Muscle of back (tissue), 13 donors: ENCODE data around the gene OR8B12. TPM values are rescaled to one million over a fixed set of nuclear protein-coding genes. Genes with fewer than 3 reads are reported as not detected.

Source experiments
- DNase-seq, 3 donors: peaks; one replicate each; pipeline versions ENCODE4 v3.0.0 to v3.0.0-alpha.2; 2013
- long read RNA-seq, 9 donors: transcript quantifications; one replicate each; lab custom pipeline, GENCODE V29; 2026
- polyA plus RNA-seq, 10 donors: library from polyadenylated mRNA; unstranded; fragments of 120-200 nt; gene quantifications; one replicate each; pipeline ENCODE4 v1.2.1, GENCODE V29; 2013; ENCODE audit not compliant: insufficient read length in 10 of 10

Gene OR8B12, protein sequence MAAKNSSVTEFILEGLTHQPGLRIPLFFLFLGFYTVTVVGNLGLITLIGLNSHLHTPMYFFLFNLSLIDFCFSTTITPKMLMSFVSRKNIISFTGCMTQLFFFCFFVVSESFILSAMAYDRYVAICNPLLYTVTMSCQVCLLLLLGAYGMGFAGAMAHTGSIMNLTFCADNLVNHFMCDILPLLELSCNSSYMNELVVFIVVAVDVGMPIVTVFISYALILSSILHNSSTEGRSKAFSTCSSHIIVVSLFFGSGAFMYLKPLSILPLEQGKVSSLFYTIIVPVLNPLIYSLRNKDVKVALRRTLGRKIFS
- polyA plus RNA-seq, result not detected
- long read RNA-seq, donor 1, result 0 reads
- long read RNA-seq, donor 2, result 0 reads
- long read RNA-seq, donor 3, result 0 reads
- long read RNA-seq, donor 4, result 0 reads
- long read RNA-seq, donor 5, result 0 reads
- long read RNA-seq, donor 6, result 0 reads
- long read RNA-seq, donor 7, result 0 reads
- long read RNA-seq, donor 8, result 0 reads
- long read RNA-seq, donor 9, result 0 reads

DNA sequence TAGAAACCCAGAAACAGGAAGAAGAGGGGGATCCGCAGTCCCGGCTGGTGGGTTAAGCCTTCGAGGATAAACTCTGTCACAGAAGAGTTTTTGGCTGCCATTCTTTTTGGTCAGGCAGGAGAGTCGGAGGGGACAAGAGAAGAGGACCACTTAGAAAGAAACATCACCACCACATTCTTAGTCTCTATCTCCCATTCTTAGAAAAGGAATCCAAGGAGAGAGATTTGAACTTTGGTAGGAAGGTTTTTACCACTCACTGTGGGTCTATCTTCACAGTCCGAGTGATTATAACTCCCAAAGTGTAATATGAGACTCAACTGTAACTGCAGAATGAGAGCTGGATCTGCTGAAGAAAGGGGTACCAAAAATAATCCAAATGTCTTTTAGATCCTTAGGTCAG, at the start of gene OR8B12:
Gene OR8B12, minus strand, starts transcription at position 101 of the 400 bp plus-strand sequence. Its CDS starts 0 bp downstream, at position 101.
- no peak for DNase-seq

DNA sequence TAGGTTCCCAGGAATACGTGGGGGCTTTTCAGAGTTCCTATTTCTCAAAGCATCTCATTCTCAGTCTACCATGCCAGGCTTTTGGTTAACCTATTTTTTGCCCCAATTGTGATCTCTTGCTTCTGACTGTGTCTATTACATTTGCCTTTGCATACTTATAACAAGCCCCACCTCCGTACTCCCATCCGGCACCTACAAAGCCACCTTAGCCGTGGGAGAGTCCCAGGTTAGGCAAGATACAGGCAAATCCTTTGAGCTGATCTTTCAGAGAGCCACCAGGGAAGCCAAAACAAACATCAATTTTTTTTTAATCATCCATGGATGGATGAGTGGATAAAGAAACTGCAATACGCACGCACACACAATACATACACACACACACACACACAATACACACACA, 49.2 kb upstream of the OR8B12 start:
- no peak for DNase-seq

DNA sequence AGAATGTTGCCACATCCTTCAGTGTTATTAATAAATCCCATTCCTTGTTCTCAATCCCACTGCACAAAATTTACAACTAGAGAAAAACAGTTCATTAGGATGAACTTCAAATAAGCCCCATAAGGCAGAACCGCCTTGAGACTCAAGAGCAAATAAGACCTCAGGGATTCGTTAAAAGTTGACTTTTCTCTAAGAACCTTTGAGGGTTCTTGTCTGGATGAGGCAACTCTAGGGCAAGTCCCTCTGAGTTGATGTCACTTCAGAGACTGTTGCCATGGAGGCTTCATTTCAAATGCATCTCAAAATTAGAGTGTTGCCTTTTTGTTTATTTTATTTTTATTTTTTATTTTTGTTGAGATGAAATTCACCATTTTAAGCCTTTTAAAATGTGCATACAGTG, 48.0 kb upstream of the OR8B12 start:
- no peak for DNase-seq

DNA sequence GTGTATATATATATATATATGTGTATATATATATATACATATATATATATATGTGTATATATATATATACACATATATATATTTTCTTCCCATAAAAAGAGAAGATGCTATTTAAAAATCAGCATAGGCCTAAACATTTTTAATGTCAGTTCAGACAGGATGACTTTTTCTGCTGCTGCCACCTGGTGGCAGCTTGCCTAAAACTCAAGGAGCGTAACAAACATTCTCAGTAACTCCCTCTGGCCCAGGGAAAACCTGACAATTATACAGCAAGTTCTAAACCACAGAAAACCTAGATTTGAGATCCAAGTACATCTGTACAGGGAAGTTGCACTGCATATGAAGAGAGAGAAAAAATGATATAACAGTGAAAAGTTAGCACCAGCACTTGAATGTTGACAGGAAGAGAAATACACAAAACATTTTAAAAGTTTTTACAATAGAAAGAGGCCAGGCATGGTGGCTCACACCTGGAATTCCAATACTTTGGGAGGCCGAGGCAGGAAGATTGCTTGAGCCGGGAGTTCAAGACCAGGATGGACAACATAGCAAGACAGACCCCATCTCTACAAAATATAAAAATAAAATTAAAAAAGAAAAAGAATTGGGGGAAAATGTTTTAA, 42.9 kb upstream of the OR8B12 start:
- peak; percentile 54 to 78 (median 75) for DNase-seq

DNA sequence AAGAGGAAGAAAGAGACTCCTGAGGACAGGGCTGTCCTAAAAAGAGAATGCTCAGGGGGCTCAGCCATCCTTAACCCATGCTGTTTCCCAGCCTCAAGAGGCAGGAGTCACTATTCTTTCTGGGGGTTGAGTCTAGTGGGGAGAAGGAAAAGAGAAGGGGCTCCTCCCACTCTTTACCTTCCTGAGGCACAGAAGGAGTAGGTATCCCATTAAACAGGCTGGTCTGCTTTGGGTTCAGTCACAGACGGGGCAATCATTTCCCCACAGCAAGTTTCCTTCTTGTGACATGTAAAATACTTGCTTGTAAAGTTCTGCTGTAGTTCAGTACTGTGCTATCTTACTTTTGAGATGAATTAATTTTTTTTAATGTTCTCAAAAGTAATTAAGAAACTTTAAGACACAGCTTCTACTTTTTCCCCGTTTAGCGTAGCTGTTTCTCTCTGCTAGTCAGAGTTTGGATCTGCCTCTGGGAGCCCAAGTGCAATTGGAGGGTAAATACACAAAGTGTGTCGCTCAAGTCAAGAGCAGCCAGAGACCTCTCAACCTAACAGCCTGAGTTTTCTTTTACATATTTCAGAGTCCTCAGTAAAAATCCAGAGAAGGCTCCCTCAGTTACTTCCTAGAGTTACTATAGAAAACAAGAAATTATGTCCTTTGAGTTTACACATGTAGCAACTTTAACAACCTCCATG, 41.4 kb upstream of the OR8B12 start:
- DNase-seq, result no peak

DNA sequence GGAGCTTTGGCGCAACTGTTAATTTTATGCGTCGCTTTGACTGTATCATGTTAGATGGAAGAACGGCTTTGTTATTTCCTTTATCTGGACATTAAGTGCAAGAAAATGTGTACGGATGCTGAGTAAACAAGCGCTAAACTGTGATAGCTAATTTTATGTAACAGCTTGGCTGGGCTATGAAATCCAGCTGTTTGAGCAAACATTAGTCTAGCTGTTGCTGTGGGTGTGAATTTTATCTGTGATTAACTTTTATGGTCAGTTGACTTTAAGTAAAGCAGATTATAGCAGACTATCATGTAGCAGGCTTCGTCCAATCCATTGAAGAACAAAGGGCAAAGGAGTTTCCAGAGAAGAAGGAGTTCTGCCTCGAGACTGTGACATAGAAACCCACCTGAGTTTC, 40.3 kb upstream of the OR8B12 start:
- no peak for DNase-seq

DNA sequence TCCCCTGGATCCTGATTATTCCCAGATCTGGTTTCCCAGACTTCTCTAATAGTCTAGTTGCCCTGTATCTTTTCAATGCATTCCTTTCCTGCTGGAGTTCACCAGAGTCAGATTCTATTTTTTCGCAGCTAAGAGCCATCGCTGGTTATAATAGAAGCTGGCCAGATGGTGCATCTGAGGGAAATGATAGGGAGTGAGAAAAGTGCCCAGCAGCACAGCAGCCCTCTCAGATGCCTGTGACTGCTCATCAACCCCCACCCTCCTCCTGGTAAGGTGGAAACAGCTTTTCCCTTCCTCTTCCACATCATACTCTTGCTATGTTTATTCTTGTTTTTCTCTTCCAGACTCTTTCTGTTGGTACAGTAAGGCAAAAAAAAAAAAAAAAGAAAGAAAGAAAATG, 39.1 kb upstream of the OR8B12 start:
- DNase-seq, result no peak

DNA sequence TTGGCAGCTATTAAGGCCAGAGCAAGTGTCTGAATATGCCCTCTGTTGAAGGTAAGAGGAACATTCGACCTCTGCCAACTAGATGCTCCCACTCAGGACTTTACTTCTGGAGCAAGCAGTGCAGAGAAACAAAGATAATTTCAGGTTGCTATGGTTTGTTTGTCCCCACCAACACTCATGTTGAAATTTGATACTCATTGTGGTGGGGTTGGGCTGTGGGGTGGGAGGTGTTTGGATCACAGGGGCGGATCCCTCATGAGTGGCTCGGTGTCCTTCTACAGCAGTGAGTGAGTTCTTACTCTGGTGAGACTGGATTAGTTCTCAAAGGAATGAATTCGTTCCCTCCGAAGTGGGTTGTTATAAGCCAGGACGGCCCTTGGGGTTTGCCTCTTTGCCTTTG, 38.4 kb upstream of the OR8B12 start:
- DNase-seq, result no peak

DNA sequence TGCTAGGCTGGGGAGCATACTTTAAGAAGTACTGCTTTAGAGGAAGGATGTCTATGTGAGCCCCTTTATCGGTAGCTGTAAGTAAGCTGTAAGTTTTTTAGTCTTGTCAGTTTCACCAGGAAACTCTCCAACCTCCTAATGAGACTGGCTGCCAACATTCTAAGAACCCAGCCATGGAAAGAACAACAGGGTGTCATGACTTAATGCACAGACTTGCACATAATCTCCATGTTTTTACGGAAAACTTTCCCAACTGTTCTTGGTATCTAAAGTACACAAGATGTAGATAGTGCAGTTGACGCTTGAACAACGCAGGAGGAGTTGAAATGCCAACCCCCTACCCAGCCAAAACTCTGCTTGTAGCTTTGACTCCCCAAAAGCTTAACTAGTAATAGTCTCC, 35.3 kb upstream of the OR8B12 start:
- DNase-seq, result no peak

DNA sequence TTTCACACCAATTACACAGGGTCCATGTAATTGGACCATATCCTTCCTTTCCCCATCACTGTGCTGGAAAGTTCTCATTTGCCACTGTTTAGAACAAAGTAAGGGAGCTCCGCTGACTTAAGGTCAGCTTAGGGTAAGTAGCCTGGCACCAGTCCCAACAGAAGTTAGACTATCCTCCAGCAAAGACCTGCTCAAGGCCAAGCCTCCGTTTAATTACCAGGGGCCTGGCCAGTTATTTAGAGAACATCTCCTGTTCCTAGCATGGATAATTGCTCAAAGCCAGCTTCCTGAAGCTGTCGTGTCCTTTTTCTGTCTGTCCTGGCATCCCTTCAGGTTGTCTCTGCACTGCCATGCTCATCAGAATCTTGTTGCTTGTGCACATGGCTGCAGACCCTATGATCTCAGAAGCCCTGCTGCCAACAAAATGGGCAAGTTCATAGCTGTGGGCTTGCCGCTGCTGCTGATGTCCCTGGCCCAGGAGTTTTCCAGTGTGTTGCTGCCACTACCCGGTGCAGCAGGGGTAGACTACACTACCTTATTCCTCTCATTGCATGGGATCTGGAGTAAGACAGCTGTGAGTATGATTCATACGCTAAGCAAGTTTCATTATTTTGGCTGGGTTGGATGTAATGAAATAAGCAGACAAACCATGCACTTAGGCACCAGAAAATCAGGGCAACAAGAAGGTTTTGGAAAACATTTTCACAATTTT, 34.4 kb upstream of the OR8B12 start:
- peak in 2 of 3 donors; percentile 23 to 43 for DNase-seq

DNA sequence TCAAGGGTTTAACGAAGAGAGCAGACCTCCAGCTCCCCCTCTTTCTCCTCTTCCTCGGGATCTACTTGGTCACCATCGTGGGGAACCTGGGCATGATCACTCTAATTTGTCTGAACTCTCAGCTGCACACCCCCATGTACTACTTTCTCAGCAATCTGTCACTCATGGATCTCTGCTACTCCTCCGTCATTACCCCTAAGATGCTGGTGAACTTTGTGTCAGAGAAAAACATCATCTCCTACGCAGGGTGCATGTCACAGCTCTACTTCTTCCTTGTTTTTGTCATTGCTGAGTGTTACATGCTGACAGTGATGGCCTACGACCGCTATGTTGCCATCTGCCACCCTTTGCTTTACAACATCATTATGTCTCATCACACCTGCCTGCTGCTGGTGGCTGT, 26.7 kb upstream of the OR8B12 start:
- no peak for DNase-seq

DNA sequence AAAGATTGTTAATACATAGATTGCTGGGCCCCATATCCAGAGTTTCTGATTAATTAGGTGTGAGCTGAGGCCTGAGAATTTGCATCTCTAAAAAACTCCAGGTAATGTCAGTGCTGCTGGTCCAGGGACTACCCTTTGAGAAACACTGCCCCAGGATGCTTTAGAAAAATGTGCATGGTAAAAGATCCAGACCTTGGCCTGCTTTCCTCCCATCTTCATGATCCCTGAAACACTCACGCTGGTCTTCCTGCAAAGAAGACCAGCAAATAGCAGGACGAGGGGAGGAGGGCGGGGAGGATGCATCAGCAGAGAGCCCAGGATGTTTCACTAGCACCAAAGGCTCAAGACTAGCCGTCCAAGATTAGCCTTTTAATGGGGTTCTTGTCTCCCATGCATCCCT, 26.2 kb upstream of the OR8B12 start, which contains the start of gene OR8A1:
Gene OR8A1, plus strand, starts transcription at position 301 of the 400 bp plus-strand sequence. CDS start 123 bp downstream, outside the sequence.
- DNase-seq, result no peak

DNA sequence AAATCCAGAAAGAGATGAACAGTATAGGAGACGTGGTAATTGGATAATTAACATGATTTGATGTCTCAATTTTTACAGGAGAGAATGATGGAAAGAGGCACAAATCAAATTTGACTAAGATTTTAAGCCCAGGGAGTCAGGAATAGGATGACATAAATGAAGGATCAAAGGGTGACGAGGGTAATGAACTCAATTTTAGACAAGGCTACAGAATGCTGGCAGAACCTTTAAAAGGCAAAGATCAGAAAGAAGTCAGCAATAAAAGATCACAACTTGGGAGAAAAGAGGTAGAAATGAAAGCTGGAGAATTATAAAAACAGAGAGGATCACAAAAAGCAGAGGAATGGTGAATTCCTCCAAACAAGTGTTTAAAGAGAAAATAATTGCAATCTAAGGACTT, 13.4 kb upstream of the OR8B12 start:
- DNase-seq, result no peak

DNA sequence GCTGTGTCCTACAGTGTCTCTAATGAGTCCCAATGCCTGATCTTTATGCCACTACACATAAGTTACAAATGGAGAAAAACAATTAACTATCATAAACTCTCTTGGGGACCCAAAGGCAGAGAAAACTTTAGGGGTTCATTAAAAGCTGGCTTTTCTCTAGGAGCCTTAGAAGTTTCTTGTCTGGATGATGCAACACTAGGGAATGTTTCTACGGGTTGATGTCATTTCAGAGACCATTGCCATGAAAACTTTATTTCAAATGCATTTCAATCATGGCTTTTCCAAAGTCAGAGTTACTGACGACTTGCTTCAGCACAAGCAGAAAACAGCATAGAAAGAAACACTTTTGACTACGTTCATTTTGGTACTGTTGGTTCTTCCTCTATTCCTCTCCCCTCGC, 8.5 kb upstream of the OR8B12 start:
- no peak for DNase-seq

DNA sequence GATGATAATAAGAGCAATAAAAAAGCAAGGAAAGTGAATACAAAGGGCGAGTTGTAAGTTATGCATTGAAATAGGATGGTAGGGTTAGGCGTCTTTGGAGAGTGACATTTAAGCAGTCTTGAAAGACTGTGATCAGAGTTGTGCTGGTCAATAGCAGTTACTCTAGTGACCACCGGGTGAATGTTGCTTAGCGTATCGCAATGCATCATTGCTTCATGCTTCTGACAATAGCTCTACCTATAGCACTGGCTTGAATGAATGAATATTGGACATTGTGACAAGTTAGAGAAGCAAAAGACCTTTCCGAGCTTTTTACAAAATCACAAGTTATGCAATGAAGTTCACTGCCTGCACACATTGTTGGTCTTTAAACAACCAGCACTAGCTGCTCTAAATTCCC, 7.7 kb upstream of the OR8B12 start:
- DNase-seq, result no peak

DNA sequence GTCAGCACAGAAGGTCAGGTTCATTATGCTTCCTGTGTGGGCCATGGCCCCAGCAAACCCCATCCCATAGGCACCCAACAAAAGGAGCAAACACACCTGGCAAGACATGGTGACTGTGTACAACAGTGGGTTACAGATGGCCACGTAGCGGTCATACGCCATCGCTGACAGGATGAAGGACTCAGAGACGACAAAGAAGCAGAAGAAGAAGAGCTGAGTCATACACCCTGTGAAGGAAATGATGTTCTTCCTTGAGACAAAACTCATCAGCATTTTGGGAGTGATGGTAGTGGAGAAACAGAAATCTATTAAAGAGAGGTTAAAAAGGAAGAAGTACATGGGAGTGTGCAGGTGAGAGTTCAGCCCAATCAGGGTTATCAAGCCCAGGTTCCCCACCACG, 309 bp downstream of the OR8B12 start:
- DNase-seq, result no peak

DNA sequence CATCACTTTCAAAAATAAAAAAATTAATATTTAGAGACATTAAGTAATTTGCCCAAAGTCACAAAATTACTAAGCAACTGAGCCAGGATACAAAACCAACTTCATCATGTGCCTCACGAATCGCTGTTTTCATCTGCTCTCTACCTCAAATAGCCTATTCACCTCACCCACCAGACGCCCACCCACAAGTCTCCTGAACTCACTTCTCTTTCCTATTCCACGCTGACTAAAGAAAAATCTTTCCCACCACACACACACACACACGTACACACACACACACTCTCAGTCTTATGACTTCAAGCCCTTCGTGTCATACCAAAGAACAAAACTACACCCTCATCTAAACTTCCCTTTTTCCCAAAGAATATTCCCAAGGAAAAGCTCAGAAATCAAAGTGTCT, 2.2 kb downstream of the OR8B12 start:
- DNase-seq, result no peak

DNA sequence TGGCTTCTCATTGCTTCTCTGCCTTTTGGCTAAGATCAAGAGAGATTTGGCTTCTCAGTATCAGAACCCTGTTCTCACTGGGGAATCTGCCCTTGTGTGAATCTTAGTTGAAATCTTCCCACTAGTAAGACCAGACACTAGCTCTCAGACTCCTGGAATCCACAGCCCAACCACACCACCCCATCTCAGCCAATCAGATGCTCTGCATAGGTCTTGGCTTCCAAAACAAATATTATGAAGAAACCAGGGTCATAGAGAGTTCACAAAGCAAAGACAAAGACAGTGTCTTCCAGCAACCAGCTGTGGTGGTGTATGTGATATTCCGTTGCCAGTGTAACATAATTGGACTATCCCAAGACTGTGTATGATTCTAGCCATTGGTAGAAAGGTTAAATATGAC, 5.4 kb downstream of the OR8B12 start:
- peak in 2 of 3 donors; percentile 48 to 55 for DNase-seq

DNA sequence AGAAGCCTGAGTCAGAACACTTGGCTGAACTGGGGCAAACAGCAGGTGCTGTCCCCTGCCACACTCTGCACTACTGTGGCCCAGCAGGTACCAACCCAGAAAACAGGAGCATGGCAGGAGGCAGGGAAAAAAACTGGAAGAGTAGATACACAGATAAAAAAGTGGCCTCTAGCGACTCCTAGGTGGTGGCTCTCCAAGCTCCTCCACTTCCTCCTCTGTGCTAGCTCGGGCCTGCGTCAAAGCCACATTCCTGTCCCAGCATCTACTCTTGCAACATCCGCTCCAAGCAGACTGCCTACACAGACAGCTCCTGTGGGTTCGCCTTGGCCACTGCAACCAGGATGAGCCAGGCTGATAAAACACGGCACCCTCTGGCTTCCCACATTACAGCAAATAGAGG, 6.9 kb downstream of the OR8B12 start:
- DNase-seq, result peak in 2 of 3 donors; percentile 7 to 22

DNA sequence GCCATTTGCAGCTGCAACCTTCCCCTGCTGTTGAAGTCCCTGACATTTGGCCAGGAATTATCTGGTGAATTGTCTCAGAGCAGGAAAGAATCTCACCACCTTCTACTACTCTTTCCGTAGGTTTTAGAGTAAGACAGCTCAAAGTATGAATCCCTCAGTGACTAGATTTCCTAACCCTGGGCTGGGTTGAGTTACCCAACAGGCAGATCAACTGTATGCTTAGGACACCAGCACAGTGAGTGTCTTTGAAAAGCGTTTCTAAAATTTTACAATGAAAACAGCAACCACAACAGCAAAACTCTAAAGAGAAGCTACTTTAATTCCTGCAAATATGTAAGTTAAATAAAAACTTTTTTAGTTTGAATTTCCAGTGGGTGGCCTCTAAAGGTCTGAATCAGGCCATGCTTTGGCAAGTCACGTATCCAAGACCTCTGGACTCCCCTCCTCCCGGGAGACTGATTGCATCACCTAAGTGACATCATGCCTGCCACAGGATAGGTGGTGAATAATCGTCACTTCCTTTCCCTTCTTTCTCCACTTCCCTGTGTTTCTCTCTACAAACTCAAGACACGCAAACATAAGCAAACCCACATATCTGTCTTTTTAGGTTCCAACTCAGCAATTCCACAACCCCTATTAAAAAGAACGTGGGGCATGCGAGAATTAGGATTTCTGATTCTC, 7.8 kb downstream of the OR8B12 start:
- DNase-seq, result no peak

DNA sequence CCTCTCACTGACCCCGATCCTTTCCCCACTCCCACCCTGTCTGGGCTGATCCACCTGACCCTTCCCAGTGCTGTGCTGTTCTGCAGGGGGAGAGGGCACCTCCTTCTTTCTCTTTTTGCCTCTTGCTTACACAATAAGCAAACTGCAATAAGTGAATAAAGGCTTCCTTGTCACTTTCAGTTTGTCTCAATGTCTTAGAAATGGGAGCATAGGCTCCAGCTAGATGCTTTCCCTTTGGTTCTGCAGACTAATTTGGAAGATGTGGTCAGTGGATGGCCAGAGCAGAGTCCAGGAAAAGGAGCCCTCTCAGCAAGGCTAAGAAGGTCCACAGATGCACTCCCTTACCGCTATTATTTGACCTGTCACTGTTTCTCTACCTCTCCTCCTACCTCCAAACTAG, 9.4 kb downstream of the OR8B12 start:
- no peak for DNase-seq
